ENCODE results near the gene STOX1.
"Not testable (repeated sequence)": the region's sequence is repeated elsewhere in the genome, so short reads cannot be mapped to it uniquely, and the experiment has no call there.

STOX1 gene

DNA sequence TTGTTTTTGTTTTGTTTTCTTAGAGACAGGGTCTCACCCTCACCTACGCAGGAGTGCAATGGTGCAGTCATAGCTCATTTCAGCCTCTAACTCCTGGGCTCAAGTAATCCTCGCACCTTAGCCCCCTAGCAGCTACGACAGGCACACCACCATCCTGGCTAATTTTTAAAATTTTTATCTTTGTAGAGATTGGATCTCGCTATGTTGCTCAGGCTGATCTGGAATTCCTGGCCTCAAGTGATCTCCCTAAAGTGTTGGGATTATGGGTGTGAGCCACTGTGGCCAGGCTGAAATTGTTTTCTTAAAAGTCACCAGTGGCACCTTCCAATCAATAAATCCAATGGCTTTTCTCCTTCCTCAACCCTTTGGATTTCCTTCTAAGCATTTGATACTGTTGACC, 52.9 kb downstream of the STOX1 start:
- DNase-seq (ENCODE audit: low read depth): no peak

DNA sequence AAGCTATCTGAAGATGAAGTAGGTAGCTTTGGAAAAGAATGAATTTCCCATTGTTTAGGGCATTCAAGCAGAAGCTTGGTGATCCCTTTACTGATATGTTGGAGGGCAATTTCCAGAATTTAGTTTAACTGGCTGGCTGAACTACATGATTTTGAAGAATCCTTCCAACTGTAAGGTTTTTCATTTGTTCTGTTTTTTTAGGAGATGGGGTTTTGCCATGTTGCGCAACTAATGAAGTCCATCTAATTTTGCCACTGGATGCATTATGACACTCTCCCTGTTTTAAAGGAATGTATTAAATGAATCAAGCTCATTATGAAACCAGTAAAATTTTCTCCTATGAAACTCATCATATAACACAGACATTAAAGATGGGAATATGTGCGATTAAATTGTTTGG, 67.7 kb downstream of the STOX1 start:
- no peak for DNase-seq (ENCODE audit: low read depth)

DNA sequence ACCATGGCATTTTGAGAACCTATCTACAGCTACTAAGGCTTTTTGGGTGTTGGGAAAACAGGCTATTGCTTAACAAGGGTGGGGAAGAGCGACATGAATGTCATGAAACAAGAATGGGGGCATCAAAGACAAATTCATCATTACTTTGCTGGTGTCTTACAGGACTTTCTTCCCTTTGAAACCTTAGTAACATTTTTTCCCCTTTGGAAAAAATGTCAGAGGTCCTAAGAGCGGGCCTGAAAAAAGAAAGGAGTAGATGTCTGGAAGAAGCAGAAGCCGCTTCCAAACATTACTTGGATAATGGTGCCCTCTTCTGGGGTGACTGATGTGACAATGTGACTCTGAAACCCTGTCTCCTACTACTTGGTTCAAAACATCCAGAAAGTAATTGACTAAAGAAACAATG, 70.0 kb downstream of the STOX1 start:
- DNase-seq (ENCODE audit: low read depth): no peak

DNA sequence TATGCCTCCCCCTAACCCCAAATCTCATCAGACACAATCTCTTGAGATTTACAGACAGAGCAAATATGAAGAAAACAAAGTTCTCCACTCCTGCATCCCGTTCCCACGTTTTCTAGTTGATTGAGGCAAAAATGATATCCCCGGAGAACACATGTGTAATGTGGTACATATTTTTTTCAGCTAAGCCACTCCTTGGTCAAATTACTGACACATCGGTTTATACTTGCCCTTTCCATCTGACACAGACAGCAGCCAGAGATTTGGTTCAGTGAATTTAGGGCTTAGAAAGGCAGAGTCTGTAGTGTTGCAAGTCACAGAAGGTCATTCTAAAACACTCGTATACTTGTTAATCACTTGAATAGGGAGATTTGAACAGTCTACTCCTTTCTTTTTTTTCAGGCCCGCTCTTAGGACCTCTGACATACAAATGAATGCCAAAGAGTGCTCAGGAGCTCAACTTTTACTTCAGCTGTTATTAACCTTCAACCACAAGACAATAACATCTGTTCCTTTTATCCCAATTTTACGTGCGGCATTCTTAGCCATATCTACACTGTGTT, 71.9 kb downstream of the STOX1 start:
- DNase-seq (ENCODE audit: low read depth): no peak

DNA sequence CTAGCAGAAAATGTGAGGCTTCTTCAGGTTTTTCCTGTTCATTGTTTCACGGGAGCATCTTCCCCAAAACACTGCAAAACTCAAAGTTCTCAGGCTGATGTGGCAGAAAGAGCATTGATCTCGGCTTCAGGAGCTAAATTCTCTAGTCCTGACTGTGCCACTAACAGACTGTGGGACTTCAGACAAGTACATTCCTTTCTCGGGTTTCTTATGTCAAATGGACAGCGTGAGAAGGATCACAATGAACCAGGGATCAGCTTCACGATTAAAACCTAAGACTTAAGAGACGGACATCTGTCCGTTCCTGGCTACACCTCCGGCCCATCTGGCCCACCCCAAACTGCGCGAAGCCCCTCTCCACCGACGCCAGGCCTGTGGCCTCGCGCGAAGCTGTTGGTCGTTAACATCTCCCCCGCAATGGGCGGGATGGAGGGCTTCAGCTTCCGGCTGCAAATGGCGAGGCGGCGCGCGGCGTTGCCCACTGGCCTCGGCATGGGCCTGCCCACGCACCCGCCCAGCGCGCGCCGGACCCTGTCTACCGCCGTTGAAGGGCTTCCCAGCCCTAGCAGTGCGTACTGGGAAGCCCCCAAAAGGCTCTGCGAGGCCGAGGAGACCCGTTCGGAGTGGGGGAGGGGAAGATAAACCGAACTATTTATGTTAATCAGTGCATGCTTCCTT, 73.2 kb downstream of the STOX1 start:
- no peak for DNase-seq (ENCODE audit: low read depth)

DNA sequence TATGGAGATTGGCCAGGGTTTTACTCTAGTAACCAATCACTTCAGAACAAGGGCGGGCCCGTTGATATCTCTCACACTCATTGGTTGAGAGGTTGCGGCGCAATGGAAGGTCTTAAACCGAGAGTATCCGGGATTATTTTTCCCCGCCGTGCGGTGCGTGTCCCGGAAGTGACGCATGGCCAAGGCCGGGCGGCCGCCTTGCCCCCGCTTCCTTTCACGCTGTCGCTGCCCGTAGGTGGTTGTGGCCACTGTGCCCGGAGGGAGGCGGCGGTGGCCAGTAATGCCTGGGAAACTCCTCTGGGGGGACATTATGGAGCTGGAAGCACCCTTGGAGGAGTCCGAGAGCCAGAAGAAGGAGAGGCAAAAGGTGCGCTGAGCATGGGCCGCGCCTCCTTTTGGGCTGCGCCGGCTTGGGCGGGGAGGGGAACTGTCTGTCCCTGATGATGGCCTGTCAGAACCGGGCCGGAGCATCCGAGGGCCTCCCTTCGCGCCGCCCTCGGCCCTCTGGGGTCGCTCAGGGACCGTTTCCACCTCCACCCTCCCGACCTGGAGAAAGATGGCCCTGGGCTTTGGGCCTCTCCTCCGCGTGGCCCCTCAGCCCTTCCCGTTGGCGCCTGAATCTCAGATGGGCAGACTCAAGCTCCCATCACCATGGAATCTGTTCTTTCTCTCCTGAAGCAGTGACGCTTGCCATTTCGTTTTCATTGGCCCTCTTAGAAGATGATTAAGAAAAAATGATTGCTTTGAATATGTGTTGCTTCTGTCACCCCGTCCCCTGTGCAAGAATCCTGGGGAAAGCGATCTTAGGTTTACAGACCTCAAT, 74.0 kb downstream of the STOX1 start, which contains the start of gene DDX50:
Gene DDX50 (plus strand): TSS at position 211 of the 823 bp plus-strand sequence. CDS start 70 bp downstream, at position 281.
- DNase-seq (ENCODE audit: low read depth): peak; percentile 89

DNA sequence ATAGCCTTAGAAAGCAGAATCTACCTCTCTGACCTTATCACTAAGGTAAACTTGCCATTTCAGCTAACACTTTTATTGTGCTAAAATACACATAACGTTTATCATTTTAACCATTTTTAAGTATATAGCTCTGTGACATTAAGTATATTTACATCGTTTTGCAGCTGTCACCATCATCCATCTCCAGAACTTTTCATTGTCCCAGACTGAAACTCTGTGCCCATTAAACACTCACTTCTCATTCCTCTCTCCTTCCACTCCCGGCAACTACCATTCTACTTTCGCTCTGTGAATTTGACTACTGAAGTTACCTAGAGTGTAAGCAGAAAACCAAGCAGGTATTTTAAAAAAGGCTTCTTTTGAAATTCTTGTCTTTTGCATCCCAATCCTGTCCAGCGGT, 75.1 kb downstream of the STOX1 start:
- DNase-seq (ENCODE audit: low read depth): no peak

DNA sequence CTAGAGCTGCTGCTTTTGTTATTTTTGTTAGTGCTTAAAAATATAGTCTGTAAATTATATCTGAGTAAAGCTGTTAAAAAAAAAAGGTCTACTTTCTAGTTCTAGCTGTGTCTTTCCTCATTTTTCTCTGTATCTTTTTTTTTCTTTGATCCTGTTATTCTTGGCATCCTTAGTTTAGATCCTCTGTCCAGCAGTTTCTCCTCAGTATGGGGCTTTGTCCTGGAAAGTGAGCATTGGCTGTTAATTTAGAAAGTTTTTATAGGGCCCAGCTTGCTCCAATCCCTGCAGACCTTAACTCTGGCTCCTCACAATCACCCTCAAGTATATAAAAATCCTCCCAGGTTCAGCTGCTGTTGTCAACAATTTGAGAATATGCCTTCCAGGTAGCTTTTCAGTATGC, 97.3 kb downstream of the STOX1 start:
- DNase-seq (ENCODE audit: low read depth): no peak

DNA sequence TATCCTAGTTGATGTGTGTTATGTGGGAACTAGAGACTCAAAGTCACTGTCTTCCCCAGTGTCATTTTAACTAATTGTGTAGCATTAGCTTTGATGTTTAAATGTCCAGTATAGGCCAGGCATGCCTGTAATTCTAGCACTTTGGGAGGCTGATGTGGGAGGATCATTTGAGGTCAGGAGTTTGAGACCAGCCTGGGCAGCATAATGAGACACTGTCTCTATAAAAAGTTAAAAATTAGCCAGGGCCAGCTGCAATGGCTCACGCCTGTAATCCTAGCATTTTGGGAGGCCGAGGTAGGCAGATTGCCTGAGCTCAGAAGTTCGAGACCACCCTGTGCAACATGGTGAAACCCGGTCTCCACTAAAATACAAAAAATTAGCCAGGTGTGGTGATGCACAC, 98.2 kb downstream of the STOX1 start:
- no peak for DNase-seq (ENCODE audit: low read depth)

DNA sequence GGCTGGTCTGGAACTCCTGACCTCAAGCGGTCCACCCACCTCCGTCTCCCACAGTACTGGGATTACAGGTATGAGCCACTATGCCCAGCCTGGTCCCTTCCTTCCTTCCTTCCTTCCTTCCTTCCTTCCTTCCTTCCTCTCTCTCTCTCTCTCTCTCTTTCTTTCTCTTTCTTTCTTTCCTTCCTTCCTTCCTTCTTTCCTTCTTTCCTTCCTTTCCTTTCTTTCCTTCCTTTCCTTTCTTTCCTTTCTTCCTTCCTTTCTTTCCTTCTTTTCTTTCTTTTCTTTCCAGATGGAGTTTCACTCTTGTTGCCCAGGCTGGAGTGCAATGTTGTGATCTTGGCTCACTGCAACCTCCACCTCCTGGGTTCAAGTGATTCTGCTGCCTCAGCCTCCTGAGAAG, 101.8 kb downstream of the STOX1 start:
- not testable (repeated sequence) for DNase-seq (ENCODE audit: low read depth)

DNA sequence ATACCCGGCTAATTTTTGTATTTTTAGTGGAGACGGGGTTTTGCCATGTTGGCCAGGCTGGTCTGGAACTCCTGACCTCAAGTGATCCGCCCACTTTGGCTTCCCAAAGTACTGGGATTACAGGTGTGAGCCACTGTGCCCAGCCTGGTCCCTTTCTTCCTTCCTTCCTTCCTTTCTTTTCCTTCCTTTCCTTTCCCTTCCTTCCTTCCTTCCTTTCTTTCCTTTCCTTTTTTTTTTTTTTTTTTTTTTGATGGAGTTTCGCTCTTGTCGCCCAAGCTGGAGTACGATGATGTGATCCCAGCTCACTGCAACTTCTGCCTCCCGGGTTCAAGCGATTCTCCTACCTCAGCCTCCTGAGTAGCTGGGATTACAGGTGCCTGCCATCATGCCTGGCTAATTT, 102.6 kb downstream of the STOX1 start:
- not testable (repeated sequence) for DNase-seq (ENCODE audit: low read depth)

DNA sequence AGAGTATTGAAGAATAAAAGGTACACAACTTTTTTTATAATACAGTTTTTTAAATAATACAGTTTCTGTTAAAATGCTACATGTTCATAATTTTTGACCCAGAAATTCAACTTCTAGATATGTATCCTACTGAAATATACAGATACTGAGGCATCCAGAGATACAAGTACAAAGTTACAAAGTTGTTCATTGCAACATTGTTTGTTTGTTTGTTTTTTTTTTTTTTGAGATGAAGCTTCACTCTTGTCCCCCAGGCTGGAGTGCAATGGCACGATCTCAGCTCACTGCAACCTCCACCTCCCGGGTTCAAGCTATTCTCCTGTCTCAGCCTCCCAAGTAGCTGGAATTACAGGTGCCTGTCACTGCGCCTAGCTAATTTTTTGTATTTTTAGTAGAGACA, 105.5 kb downstream of the STOX1 start:
- not testable (repeated sequence) for DNase-seq (ENCODE audit: low read depth)

DNA sequence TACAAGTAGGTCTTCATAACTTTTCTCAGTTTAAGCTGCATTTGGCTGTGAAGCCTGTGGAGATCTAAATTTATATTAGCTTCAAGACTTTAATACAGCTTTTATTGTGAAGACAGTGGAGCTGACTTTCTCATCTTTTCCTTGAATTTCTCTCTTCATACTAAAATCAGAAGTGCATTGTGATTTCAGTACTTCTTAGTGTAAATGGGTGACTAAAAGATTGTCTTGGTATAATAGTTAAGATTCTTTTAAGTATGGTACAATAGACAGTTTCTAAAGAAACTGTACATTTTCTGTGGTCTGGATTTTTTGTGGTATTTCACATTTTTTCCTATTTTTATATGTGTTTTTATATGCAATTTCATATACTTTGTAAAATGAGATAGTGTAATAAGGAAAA, 107.7 kb downstream of the STOX1 start:
- DNase-seq (ENCODE audit: low read depth): no peak

DNA sequence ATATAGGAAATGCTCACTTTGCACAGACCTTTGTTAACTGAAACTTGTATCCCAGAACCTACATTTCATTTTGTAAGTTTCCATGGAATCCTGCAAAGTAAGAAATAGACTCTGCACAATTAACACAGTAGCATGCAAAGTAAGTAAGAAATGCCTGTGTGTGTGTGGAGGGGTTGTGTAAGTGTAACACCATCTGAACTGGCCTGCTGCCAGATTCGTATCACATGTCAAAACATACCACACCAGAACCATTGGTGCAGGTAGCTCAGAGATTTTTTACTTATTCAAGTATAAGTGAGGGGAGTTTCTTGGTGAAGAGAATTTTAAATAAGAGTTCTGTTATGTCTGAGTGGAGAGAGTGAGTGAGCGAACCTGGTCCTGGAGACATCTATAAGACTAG, 110.8 kb downstream of the STOX1 start:
- DNase-seq (ENCODE audit: low read depth): no peak

DNA sequence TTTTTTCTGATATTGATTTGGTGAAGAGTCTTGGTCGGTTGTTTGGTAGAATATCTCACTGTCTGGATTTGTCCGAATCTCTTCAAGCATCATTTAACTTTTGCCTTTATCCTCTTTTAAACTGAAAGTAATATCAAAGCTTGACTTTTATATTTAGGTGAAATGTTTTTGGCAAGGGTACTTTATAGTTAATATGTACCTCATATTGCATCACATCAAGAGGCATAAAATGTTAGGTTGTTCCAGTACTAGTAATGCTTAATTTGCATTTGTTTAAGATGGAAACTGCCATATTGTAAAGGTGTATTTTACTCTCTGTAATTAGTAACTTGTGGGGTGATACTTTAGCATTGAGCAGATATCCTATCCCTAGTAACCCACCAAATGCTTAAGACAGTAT, 111.6 kb downstream of the STOX1 start:
- no peak for DNase-seq (ENCODE audit: low read depth)

DNA sequence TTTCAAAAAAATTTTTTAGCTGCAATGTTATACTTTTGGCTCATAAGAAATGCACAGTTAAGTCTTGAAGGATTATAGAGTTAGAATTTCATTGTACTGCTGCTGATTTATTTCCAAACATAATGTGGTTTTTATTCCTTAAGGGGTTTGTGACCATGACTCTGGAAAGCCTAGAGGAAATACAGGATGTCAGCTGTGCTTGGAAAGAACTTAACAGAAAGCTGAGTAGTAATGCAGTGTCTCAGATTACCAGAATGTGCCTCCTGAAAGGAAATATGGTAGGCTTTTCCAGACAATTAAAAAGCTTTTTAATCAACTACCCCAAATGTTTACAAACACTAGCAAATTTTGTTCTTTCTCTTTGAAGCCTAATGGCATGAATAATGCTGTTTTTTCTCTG, 113.6 kb downstream of the STOX1 start:
- DNase-seq (ENCODE audit: low read depth): not testable (repeated sequence)
